Fibroblast of mammary gland (primary cell): Measurements from ENCODE around the gene LUZP2.

Experiments
- DNase-seq: peaks from one replicate; pipeline ENCODE4 v3.0.0-alpha.2; 2010; ENCODE audit warnings: low read depth
- H3K4me3 ChIP-seq: 2 replicates; pipeline ENCODE4 v1.5.1; 2011; ENCODE audit warnings: low read depth, mild to moderate bottlenecking, low read length, moderate library complexity; ENCODE audit not compliant: control insufficient read depth
- TF ChIP-seq, protein P1 (sequence below): conservative IDR thresholded peaks from 2 replicates; pipeline ENCODE4 v1.5.1; 2011; ENCODE audit warnings: low read depth, low read length, inconsistent platforms; ENCODE audit not compliant: control insufficient read depth, insufficient read depth

The LUZP2 gene

DNA sequence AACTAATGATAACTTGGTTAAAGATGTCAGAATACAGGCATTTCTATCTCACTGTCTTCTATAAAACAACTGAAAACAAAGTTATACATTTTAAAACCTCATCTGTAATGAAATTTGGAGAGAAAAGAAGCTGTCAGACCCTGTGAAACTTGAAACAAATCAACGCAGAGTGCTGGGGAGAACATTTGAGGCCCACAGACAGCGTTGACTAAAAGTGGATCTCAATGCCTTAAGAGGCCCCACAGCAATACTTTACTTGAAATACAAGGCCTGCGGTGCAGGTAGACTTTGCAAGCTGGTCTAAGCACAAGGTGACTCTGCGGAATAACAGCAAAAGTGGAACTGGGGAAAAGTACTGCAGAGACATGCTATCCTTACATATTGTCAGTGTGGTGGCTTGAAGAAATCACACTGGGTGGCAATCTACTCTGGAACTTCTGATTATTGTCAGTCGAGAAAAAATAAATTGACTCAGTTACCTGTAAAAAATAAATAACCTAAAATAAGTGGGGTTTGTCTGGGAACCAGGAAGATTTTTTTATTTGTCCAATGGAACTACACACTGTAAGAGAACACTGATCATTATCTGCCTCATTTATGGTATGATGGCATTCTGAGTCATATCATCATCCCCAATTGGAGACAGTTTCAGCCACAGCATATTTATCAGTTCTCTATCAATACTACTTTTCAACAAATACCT, 138.9 kb downstream of the LUZP2 start:
- TF ChIP-seq, protein P1, sequence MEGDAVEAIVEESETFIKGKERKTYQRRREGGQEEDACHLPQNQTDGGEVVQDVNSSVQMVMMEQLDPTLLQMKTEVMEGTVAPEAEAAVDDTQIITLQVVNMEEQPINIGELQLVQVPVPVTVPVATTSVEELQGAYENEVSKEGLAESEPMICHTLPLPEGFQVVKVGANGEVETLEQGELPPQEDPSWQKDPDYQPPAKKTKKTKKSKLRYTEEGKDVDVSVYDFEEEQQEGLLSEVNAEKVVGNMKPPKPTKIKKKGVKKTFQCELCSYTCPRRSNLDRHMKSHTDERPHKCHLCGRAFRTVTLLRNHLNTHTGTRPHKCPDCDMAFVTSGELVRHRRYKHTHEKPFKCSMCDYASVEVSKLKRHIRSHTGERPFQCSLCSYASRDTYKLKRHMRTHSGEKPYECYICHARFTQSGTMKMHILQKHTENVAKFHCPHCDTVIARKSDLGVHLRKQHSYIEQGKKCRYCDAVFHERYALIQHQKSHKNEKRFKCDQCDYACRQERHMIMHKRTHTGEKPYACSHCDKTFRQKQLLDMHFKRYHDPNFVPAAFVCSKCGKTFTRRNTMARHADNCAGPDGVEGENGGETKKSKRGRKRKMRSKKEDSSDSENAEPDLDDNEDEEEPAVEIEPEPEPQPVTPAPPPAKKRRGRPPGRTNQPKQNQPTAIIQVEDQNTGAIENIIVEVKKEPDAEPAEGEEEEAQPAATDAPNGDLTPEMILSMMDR: no peak
- DNase-seq: no peak
- H3K4me3 ChIP-seq: no peak overlapping the region

DNA sequence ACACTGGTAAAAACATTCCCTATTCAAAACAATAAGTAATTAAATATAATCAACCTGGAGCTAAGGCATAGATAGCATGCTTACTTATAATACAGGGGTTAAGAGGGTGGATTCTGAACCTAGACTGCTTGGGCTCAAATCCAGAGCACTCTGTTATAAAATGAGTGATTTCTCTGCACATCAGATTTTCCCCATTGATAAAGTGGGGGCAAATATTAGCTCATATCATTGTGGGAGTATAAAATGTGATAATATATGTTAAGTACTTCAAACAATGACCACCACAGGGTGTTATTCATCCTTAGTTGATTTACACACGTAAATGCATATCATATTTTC, 139.4 kb downstream of the LUZP2 start:
- no peak overlapping the region for H3K4me3 ChIP-seq
- DNase-seq: no peak
- TF ChIP-seq, protein P1: no peak

DNA sequence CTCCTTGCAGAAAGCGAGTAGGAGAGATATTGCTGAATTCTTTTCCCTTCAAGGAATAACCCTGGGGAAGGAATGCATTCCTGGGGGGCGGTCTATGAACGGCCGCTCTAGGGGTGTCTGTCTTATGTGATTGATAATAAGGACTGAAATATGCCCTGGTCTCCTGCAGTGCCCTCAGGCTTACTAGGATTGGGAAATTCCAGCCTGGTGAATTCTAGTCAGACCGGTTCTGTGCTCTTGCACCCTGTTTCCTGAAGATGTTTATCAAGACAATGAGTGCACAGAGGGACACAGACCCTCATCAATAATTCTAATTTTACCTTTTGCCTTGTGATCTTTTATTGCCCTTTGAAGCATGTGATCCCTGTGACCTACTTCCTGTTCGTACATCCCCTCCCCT, 140.7 kb downstream of the LUZP2 start:
- DNase-seq: no peak
- TF ChIP-seq, protein P1: no peak

DNA sequence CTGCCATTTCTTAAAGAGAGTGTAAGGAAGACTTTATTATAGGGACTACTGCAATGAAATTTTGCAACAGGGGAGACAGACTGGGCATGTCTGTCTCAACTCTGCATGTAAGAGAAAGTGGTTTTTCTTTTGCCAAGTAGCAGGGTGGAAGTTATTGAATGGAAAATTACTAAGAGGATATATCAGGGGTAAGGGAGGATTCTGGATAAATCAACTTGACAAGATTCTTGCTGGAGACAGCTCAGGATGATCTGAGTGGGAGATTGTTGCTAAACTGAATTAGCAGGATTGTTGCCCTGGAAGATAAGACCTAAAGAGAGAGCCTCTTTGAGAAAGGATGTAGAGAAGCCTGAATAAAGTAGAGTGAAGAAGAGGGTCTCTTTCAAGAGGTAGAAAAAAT, 145.8 kb downstream of the LUZP2 start:
- no peak for DNase-seq
- TF ChIP-seq, protein P1: no peak
- H3K4me3 ChIP-seq: no peak overlapping the region

More for the DNA sequence above, 140.7 kb downstream of the LUZP2 start:
- H3K4me3 ChIP-seq: no peak overlapping the region

DNA sequence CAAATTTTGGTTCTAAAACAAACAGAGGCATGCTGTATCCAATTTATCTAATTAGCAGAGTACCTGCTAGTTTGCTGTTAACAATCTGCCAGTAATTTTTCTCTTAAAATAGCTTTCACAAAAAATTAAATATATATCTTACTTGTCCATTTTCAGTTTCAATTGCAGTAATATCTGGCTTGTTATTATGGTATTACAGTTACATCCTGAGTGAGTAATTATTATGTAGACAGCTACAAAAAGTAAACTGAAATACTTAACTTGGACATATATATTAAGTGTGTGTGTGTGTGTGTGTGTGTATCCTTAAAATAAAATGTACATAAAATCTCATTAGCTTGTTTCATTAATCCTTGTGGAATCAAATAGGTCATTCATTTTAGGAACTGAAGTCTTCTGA, 148.7 kb downstream of the LUZP2 start:
- no peak overlapping the region for H3K4me3 ChIP-seq
- no peak for DNase-seq
- TF ChIP-seq, protein P1: no peak

DNA sequence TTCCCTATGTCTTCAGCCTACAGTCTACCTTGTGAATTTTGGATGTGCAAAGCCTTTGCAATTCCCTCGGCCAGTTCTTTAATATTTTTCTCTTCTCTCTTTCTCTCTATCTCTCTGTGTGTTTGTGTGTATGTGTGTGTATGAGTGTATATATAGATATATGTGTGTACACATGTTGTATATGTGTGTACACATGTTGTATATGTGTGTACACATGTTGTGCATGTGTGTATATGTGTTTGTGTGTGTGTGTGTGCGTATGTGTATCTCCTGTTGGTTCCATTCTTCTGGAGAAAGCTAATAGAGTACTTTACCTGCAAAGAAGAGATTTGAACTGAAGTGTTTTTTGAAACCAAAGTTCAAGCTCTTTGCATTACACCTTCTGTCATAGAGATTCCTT, 155.0 kb downstream of the LUZP2 start:
- DNase-seq: no peak
- no peak overlapping the region for H3K4me3 ChIP-seq
- TF ChIP-seq, protein P1: no peak

DNA sequence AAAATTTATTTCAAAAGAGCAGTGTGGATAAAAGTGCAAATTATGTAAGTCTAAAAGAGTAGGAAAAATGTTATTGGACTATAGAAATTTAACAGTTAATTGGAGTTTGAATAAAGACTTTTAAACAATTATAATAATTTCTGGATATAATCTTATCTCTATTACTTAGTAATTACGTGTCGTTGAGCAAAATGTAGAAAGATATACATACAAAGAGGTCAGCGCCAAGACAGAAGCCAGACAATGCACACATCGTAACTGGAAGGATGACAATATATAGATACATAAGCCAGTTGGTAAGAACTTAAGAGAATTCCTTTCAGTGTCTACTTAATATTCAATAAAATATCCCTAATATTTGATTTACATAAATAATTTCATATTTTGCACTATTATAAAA, 157.0 kb downstream of the LUZP2 start:
- TF ChIP-seq, protein P1: no peak
- no peak overlapping the region for H3K4me3 ChIP-seq
- DNase-seq: no peak
